Spinal cord (tissue), 10 donors: ENCODE measurements around the gene ABTB1. TPM values are rescaled to one million over a fixed set of nuclear protein-coding genes. Genes with fewer than 3 reads are reported as not detected.
A peak's percentile ranks its signal among the peaks of the same experiment; 100 is the strongest.

ENCODE experiments used
- DNase-seq, 6 donors: peaks; one replicate each; pipeline versions ENCODE4 v3.0.0 to v3.0.0-alpha.2; 2013 to 2015; ENCODE audit warnings: low spot score in 6 of 6, low read depth in 4 of 6
- H3K27ac ChIP-seq: one replicate; pipeline ENCODE4 v1.5.1; 2013; ENCODE audit warnings: low read depth, low read length, control low read depth
- H3K27me3 ChIP-seq: one replicate; pipeline ENCODE4 v1.6.1; 2013; ENCODE audit warnings: low read length; ENCODE audit not compliant: control insufficient read depth, insufficient read depth
- H3K36me3 ChIP-seq: one replicate; pipeline ENCODE4 v1.6.1; 2013; ENCODE audit warnings: low read length; ENCODE audit not compliant: control insufficient read depth, insufficient read depth
- H3K4me1 ChIP-seq: one replicate; pipeline ENCODE4 v1.6.1; 2013; ENCODE audit warnings: low read length; ENCODE audit not compliant: control insufficient read depth, insufficient read depth
- H3K4me3 ChIP-seq: one replicate; pipeline ENCODE4 v1.5.1; 2013; ENCODE audit warnings: low read depth, low read length, control low read depth
- H3K9me3 ChIP-seq: one replicate; pipeline ENCODE4 v1.6.1; 2013; ENCODE audit warnings: low read length; ENCODE audit not compliant: control insufficient read depth, insufficient read depth
- WGBS: methylation state at CpG from one replicate; pipeline ENCODE4 v1.1.5; 2013; ENCODE audit warnings: missing lambda C conversion rate; ENCODE audit not compliant: insufficient coverage; 5-methylcytosine and 5-hydroxymethylcytosine counted together
- polyA plus RNA-seq, 2 donors: library from polyadenylated mRNA; unstranded; fragments of 120-200 nt; gene quantifications; one replicate each; pipeline ENCODE4 v1.2.1, GENCODE V29; 2013; ENCODE audit not compliant: insufficient read length in 2 of 2
- total RNA-seq, 2 donors: library from RNA; depleted of rRNA in 1 of 2; stranded (reverse); fragments of 120-200 nt in 1 of 2; fragments of >200 nt in 1 of 2; gene quantifications; one replicate each; pipeline versions ENCODE4 v1.2.3 to v1.2.4, GENCODE V29; 2013 to 2014
- donor health status: healthy.

ABTB1 gene
- total and polyA plus RNA-seq, 4 donors: 10.6 to 26.9 (median 14.8) TPM

DNA sequence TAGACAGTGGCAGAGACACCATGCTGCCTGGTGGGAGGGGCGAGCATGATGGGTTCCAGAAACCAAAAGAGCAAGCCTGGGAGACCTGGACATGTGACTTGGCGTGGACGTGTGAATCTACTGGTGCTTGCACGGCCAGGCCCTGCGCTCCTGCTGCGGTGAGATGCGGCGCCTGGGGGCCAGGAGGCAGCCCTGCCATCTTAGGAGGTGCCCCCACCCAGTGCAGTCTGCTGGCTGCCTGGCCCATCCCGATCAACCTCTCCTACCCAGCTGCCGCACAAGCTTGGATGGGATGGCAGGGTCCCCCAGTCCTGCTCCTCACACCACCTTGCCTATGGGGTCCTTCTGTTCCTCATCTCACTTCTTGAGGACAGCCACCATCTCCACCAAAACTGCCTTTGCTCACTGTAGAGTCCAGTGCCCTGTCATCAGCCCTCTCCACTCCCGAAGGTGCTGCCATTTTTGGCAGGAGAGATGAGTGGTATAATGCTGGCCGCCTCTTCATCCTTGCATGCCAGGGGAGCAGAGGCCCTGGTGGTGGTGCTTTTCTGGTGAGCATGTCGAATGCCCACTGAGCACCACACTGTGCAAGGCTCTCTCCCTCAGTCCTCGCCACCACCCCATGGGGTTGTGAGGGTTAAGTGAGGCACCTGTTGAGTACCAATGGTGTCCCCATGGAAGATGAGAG lies 3.1 kb upstream of the ABTB1 start:
- Histone ChIP-seq H3K27me3 (no peaks in the 10 kb centered on the region), H3K36me3 (peaks cover 62% of the 10 kb centered on the region), H3K27ac (no peak overlapping the region), H3K4me3 (no peak overlapping the region), H3K4me1 (peaks cover 47% of the 10 kb centered on the region), H3K9me3 (no peaks in the 10 kb centered on the region)
- 92% methylated on average over 11 of the region's 14 CpGs for WGBS
- DNase-seq: no peak

DNA sequence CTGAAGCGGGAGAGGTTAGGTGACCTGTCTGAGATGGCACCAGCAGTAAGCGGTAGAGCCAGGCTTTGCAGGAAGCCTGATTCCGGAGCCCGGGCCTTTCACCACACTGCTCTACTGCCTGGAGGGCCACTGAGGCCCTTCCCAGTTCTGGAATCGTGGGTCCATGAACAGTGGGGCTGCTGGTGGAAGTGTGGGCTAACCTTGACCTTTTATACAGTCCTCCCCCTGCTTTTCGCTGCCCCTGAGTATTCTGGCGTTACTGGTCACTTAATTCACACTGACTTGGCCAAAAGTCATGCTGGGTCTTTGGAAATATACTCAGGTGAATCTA lies 2.6 kb upstream of the ABTB1 start:
- WGBS: 100% methylated on average over 2 of the region's 7 CpGs

DNA sequence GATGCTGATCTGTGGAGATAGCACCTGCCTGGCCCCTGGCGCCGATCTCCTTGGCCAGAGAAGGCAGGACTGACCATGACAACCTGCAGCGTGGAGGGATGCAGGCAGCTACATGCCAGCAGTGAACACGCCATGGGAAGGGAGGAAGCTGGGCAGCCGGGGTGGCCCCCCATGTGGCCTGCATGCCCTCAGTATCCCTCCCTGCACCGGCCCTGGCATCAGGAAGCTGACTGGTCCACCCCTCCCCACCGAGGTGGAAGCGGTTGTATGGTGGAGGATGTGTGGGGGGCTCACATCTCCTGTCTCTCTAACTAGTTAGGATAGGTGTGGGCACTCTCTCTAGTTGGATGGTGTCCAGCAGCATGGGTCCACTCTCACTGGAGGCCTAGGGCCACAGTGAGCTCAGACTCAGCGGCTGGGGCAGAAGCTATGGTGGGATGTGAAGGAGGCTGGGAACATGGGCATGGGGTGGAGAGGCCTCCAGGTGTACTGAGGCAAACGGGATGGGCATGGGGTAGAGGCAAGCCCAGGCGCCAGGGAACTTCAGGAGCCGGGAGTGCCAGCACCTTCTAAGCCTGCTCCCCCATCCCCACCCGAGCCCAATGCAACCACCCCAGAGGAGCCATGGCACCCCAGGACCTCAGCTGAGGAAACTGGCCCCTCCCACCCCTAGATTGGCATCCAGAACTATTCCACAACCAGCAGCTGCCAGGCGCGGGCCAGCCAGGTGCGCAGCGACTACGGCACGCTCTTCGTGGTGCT lies 1.8 kb upstream of the ABTB1 start:
- 96% methylated on average over 17 of the region's 20 CpGs for WGBS
- Histone ChIP-seq H3K27ac (no peak overlapping the region), H3K9me3 (no peaks in the 10 kb centered on the region), H3K4me3 (no peak overlapping the region), H3K27me3 (no peaks in the 10 kb centered on the region), H3K4me1 (peaks cover 47% of the 10 kb centered on the region), H3K36me3 (peaks cover 60% of the 10 kb centered on the region)
- no peak for DNase-seq

More for the DNA sequence above, 2.6 kb upstream of the ABTB1 start:
- H3K36me3 ChIP-seq: peaks cover 62% of the 10 kb centered on the region
- no peaks in the 10 kb centered on the region for H3K27me3 ChIP-seq
- peaks cover 47% of the 10 kb centered on the region for H3K4me1 ChIP-seq
- no peak for DNase-seq
- no peaks in the 10 kb centered on the region for H3K9me3 ChIP-seq
- no peak overlapping the region for H3K4me3 ChIP-seq
- H3K27ac ChIP-seq: no peak overlapping the region

DNA sequence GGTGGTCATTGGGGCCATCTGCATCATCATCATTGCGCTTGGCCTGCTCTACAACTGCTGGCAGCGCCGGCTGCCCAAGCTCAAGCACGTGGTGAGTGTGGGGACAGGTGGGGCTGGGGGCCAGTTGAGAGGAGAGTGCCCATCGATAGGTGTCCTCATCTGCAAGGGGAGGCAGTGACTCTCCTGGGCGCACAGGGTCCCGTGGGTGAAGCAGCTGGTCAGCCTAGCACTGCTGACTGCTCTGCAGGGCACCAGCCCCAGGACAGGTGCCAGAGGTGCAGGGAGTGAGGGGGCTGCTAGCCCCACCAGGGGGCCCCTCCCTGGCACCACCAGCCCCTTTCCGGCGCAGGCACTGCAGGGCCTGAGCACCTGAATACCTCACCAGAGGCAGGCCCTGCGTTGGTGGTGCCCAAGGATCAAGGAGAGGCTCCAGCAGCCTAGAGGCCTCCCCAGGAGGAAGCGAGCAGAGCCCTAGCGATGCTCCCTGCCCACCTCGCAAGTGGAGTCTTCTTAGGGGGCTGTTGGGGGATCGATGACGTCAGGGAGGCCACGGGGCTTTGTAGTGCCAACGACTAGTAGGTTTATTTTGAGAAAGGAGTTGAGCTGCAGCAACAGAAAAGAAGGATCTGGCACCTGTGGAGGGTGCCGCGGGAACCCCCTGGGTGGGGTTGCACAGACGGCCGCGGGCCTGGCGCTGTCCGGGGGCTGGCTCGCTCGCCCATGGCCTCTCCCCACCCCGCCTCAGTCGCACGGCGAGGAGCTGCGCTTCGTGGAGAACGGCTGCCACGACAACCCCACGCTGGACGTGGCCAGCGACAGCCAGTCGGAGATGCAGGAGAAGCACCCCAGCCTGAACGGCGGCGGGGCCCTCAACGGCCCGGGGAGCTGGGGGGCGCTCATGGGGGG lies 976 bp upstream of the ABTB1 start:
- no peaks in the 10 kb centered on the region for H3K9me3 ChIP-seq
- peak in 2 of 6 donors; percentile 29 to 47 for DNase-seq
- H3K27ac ChIP-seq: peak overlapping the region; percentile 25
- peaks cover 40% of the 10 kb centered on the region for H3K4me1 ChIP-seq
- peaks cover 63% of the 10 kb centered on the region for H3K36me3 ChIP-seq
- H3K27me3 ChIP-seq: no peaks in the 10 kb centered on the region
- WGBS: 26% methylated on average over 44 of the region's 44 CpGs
- peak overlapping the region; percentile 52 for H3K4me3 ChIP-seq

DNA sequence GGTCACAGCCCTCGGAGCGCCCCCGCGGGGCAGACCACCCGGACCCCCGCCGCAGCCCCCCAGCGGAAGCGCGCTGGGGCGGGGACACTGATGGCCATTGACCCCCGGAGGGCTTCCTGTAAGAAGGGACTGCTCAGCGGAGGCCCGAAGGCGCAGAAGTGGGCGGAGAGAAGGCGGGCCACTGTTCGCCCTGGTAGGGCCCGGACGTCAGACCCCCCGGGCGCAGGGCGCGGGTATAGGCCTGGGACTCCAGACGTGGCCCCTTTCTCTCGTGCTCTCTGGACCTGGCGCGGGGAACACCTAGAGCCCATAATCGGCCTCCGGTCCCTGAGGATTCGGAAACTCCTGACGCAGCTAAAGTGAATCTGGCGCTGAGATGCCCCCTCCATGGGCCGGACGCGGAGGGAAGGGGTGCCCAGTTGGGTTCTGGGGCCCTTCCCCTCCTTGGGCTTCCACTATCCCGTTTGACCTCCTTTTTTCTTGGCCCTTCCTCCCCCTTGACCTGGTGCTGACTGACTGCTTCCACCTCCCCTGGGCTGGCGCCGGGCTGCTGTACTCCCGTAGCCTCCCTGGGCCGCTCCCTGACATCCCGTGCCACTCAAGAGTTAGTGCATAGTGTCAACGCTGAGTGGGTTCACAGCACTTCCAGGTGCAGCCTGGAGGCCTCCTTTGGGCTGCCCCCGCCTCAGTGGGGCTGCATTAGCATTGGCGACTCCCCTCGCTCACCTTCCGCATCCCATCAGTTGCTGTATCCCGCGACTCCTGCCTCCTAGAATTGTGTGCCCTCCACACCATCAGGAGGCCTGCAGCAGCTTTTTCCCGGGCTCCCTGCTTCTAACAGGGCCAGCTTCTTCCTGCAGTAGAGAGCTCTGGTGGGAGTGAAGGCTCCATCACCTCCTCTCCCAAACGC lies 694 bp downstream of the ABTB1 start:
- peak in 2 of 6 donors; percentile 43 to 52 for DNase-seq
- peak overlapping the region; percentile 40 for H3K27ac ChIP-seq
- H3K36me3 ChIP-seq: peaks cover 63% of the 10 kb centered on the region
- H3K4me3 ChIP-seq: peak overlapping the region; percentile 52
- H3K9me3 ChIP-seq: no peaks in the 10 kb centered on the region
- H3K4me1 ChIP-seq: peaks cover 24% of the 10 kb centered on the region
- H3K27me3 ChIP-seq: no peaks in the 10 kb centered on the region
- WGBS: 9% methylated on average over 47 of the region's 51 CpGs

DNA sequence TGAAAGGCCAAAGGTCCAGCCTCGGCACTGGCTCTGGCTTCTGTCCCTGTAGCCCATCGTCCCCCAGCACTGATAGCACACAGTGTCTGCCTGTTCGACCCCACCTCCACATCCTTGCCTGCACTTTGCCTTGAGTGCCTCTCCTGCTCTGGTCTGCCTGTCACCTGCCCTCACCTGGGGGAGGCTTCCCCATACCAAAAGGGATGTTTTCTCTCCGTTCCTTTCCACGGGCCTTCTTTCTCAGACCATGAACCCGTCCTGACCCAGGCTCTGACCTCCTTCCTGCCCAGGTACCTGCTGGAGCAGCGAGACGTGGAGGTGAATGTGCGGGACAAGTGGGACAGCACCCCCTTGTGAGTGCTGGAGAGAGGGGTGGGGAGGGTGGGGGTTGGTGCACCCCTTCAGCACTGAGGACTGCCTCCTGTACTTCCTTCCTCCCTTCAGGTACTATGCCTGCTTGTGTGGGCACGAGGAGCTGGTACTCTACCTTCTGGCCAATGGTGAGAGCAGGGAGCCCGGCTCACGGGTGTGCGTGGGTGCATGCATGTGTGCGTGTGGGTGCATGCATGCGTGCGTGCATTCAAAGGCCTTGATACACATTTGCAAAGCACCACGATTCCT lies 1.5 kb downstream of the ABTB1 start:
- H3K36me3 ChIP-seq: peaks cover 56% of the 10 kb centered on the region
- no peaks in the 10 kb centered on the region for H3K27me3 ChIP-seq
- H3K4me1 ChIP-seq: peaks cover 24% of the 10 kb centered on the region
- H3K4me3 ChIP-seq: peak overlapping the region; percentile 52
- H3K9me3 ChIP-seq: no peaks in the 10 kb centered on the region
- DNase-seq: no peak
- WGBS: 83% methylated on average over 14 of the region's 17 CpGs
- H3K27ac ChIP-seq: no peak overlapping the region

DNA sequence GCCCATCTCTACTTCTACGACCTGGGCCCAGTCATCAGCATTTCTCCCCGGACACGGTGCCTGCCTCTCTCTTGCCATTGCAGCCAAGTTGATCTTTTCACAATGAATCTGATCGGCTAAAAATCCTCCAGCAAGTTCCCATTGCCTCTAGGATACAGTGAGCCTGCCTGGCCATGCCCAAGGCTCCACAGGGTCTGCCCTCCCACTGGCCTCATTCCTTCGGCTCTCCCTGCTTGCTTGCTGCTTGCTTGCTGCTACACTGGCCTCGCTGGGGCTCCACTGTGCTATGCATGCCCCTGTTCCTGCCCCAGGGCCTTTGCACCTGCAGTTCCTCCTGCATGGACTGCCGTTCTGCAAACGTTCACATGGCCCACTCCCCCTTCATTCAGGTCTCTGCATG lies 2.0 kb downstream of the ABTB1 start:
- Histone ChIP-seq H3K36me3 (peaks cover 54% of the 10 kb centered on the region), H3K27ac (no peak overlapping the region), H3K4me3 (no peak overlapping the region), H3K9me3 (no peaks in the 10 kb centered on the region), H3K27me3 (no peaks in the 10 kb centered on the region), H3K4me1 (peaks cover 24% of the 10 kb centered on the region)
- WGBS: 85% methylated on average over 8 of the region's 8 CpGs
- DNase-seq: no peak

DNA sequence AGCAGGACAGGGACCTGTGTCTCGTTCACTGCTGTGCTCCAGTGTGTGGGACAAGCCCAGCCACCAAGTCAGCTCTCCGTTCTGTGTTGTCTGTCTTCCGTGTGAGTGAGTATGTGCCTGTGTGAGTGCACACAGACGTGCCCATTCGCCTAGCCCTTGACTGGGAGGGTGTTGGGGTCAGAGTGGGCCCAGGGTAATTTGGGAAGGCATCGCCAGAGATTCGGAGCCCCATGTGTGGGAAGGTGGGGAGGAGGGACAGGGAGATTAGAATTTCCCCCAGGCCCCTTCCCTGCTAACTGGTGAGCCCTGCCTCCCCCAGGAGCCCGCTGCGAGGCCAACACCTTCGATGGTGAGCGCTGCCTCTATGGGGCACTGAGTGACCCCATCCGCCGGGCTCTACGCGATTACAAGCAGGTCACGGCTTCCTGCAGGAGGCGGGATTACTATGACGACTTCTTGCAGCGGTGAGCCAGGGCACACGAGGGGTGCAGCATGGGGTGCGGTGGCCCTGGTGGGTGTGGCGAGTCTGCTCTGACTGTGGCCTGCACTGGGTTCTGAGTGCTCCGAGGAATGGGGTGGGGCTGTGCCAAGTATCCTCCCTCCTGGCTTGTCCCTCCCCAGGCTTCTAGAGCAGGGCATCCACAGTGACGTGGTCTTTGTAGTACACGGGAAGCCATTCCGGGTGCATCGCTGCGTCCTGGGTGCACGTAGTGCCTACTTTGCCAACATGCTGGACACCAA lies 3.1 kb downstream of the ABTB1 start:
- 89% methylated on average over 27 of the region's 29 CpGs for WGBS
- Histone ChIP-seq H3K36me3 (peaks cover 54% of the 10 kb centered on the region), H3K4me3 (no peak overlapping the region), H3K27me3 (no peaks in the 10 kb centered on the region), H3K9me3 (no peaks in the 10 kb centered on the region), H3K27ac (no peak overlapping the region), H3K4me1 (peaks cover 24% of the 10 kb centered on the region)
- no peak for DNase-seq
